ENCODE measurements around the gene CLSTN2.

DNA sequence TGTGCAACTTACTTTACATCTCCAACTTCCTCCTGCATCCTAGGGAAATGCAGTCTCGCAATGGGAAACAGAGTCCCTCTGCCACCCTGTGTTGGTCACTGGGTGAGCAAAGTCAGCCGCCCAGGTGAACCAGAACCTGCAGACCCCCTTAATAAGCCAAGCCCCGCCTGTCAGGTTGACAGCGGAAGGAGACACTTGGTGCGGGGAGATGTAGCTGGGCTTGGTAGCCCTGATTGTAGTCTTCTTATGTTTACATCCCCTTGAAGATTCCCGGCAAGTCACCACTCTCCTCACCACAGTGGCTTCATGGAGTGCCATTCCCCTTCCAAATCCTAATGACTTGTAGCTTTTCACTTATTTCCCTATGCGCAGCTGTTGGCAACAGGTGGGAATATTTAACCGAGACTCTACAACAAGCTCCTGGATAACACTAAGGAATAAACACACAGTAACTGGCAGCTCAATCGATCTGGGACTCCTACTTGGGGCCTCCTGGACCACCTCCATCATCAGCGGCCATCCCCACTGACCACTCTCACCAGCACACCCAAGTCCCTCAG, 17.7 kb upstream of the CLSTN2 start:
- TF ChIP-seq, protein P1, sequence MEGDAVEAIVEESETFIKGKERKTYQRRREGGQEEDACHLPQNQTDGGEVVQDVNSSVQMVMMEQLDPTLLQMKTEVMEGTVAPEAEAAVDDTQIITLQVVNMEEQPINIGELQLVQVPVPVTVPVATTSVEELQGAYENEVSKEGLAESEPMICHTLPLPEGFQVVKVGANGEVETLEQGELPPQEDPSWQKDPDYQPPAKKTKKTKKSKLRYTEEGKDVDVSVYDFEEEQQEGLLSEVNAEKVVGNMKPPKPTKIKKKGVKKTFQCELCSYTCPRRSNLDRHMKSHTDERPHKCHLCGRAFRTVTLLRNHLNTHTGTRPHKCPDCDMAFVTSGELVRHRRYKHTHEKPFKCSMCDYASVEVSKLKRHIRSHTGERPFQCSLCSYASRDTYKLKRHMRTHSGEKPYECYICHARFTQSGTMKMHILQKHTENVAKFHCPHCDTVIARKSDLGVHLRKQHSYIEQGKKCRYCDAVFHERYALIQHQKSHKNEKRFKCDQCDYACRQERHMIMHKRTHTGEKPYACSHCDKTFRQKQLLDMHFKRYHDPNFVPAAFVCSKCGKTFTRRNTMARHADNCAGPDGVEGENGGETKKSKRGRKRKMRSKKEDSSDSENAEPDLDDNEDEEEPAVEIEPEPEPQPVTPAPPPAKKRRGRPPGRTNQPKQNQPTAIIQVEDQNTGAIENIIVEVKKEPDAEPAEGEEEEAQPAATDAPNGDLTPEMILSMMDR (IDR thresholded peaks at IDR 0.05), result no peak
- TF ChIP-seq POLR2A (IDR thresholded peaks at IDR 0.05), result no peak
